Osteocyte (in vitro differentiated cells): ENCODE measurements around the gene MSMP. TPM values are rescaled to one million over a fixed set of nuclear protein-coding genes. Genes with fewer than 3 reads are reported as not detected.

ENCODE experiments used
- DNase-seq: peaks from one replicate; pipeline ENCODE4 v3.0.0; 2021; ENCODE audit warnings: mixed read lengths; ENCODE audit not compliant: unreplicated experiment; ENCODE audit errors: extremely low spot score
- H3K27ac Mint-ChIP-seq: one replicate; pipeline ENCODE4 v1.8.0; 2021; ENCODE audit warnings: mild to moderate bottlenecking, mixed read lengths; ENCODE audit not compliant: unreplicated experiment
- H3K27me3 Mint-ChIP-seq: one replicate; pipeline ENCODE4 v1.8.0; 2021; ENCODE audit warnings: mixed read lengths; ENCODE audit not compliant: unreplicated experiment
- H3K36me3 Mint-ChIP-seq: one replicate; pipeline ENCODE4 v1.8.0; 2021; ENCODE audit warnings: mixed read lengths; ENCODE audit not compliant: unreplicated experiment
- H3K4me1 Mint-ChIP-seq: one replicate; pipeline ENCODE4 v1.8.0; 2021; ENCODE audit warnings: mixed read lengths; ENCODE audit not compliant: unreplicated experiment
- H3K4me3 Mint-ChIP-seq: one replicate; pipeline ENCODE4 v1.8.0; 2021; ENCODE audit warnings: mild to moderate bottlenecking, moderate library complexity, mixed read lengths; ENCODE audit not compliant: unreplicated experiment
- H3K9me3 Mint-ChIP-seq: one replicate; pipeline ENCODE4 v1.8.0; 2021; ENCODE audit warnings: mixed read lengths; ENCODE audit not compliant: unreplicated experiment
- total RNA-seq: library from RNA; stranded (reverse); gene quantifications from 2 replicates; pipeline ENCODE4 v1.2.1, GENCODE V29; 2021
- TF ChIP-seq, protein P1 (sequence below): fragments of 200-600 bp; sonication (generic); IDR thresholded peaks from 2 replicates; pipeline ENCODE4 v1.5.0; 2021; ENCODE audit warnings: antibody characterized with exemption, mild to moderate bottlenecking, moderate library complexity

The MSMP gene
- total RNA-seq, 1 donor from 2014 or later: 0.56 TPM

DNA sequence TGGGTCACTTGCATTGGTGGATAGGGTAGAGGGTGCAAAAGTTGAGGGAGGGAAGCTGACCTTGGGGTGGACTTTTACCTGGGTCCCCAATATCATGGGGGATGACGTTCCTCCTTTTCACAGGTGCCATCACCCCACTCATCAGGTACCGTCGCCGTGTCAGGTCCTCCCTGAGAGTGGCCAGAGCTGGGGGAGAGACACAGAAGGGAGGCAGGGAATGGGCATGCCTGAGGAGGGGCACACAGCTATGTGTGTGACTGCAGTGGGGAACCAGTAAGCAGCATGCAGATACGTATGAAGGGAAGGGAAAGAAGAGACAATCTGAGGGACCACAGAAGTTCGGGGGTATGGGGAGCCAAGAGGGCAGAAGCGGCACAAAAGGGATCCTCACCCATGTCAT, 15.2 kb downstream of the MSMP start:
- H3K27ac Mint-ChIP-seq: no peak overlapping the region
- DNase-seq: no peak
- TF ChIP-seq, protein P1, sequence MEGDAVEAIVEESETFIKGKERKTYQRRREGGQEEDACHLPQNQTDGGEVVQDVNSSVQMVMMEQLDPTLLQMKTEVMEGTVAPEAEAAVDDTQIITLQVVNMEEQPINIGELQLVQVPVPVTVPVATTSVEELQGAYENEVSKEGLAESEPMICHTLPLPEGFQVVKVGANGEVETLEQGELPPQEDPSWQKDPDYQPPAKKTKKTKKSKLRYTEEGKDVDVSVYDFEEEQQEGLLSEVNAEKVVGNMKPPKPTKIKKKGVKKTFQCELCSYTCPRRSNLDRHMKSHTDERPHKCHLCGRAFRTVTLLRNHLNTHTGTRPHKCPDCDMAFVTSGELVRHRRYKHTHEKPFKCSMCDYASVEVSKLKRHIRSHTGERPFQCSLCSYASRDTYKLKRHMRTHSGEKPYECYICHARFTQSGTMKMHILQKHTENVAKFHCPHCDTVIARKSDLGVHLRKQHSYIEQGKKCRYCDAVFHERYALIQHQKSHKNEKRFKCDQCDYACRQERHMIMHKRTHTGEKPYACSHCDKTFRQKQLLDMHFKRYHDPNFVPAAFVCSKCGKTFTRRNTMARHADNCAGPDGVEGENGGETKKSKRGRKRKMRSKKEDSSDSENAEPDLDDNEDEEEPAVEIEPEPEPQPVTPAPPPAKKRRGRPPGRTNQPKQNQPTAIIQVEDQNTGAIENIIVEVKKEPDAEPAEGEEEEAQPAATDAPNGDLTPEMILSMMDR: no peak
- peaks cover 55% of the 10 kb centered on the region for H3K36me3 Mint-ChIP-seq
- no peak overlapping the region for H3K4me3 Mint-ChIP-seq
- peaks cover 18% of the 10 kb centered on the region for H3K4me1 Mint-ChIP-seq
- H3K27me3 Mint-ChIP-seq: no peaks in the 10 kb centered on the region
- no peaks in the 10 kb centered on the region for H3K9me3 Mint-ChIP-seq

DNA sequence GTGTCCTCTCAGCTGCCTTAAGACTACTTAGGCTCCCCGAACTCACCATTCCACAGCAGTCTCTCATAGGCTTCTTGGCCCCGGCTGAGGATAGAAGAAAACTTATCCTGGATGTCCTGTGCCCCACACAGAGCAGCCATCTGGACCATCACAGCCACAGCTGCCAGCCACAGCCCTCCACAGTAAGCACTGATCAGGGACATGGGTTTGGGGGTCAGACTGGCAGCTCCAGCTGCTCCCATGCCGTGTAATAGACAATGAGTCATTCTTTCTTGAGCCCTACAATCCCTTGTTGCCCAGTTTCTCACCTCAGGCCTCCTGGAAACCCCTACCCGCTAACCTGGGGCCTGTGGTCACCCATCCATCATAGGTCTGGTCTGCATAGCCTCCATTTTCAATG, 15.9 kb downstream of the MSMP start:
- no peak for DNase-seq
- Mint-ChIP-seq H3K4me3 (no peak overlapping the region), H3K9me3 (no peaks in the 10 kb centered on the region), H3K27ac (peak overlapping the region; percentile 38), H3K4me1 (peaks cover 25% of the 10 kb centered on the region), H3K27me3 (no peaks in the 10 kb centered on the region), H3K36me3 (peaks cover 47% of the 10 kb centered on the region)
- TF ChIP-seq, protein P1: no peak

DNA sequence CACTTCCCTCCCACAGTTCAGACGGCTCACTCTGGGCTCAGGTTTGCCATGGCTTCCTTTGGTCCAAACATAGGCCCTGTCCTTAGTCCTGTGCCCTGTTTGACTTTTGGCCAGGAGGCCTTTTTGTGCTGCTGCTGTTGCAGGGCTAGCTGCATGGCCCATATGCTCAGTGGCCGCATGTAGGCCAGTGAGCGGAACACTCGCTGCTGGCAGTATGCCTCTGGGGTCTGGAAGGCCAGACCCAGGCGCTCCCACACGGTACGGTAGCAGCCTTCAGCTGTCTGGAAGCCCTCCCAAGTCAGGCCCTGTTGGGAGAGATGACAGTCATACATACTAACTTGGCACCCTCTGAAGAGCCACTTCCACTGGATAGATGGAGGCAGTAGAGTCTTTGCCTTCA, 16.9 kb downstream of the MSMP start:
- no peak for DNase-seq
- H3K27me3 Mint-ChIP-seq: no peaks in the 10 kb centered on the region
- H3K4me3 Mint-ChIP-seq: no peak overlapping the region
- peaks cover 40% of the 10 kb centered on the region for H3K36me3 Mint-ChIP-seq
- H3K27ac Mint-ChIP-seq: peak overlapping the region; percentile 5
- no peaks in the 10 kb centered on the region for H3K9me3 Mint-ChIP-seq
- H3K4me1 Mint-ChIP-seq: peaks cover 29% of the 10 kb centered on the region
- TF ChIP-seq, protein P1: no peak

DNA sequence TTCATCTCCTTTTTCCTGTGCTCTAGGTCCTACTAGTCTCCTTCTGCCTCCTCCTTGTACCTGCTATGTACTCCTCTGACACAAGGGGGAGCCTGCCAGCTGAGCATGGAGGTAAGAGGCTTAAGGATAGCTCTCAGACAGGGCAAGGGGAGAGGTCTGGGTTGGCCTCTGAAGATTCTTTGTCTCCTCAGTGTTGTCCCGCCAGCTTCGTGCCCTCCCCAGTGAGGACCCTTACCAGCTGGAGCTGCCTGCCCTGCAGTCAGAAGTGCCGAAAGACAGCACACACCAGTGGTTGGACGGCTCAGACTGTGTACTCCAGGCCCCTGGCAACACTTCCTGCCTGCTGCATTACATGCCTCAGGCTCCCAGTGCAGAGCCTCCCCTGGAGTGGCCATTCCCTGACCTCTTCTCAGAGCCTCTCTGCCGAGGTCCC, 17.9 kb downstream of the MSMP start:
- H3K4me1 Mint-ChIP-seq: peaks cover 34% of the 10 kb centered on the region
- no peaks in the 10 kb centered on the region for H3K27me3 Mint-ChIP-seq
- H3K27ac Mint-ChIP-seq: peak overlapping the region; percentile 80
- no peak overlapping the region for H3K4me3 Mint-ChIP-seq
- peaks cover 36% of the 10 kb centered on the region for H3K36me3 Mint-ChIP-seq
- TF ChIP-seq, protein P1: peak; percentile 83
- H3K9me3 Mint-ChIP-seq: no peaks in the 10 kb centered on the region
- no peak for DNase-seq

DNA sequence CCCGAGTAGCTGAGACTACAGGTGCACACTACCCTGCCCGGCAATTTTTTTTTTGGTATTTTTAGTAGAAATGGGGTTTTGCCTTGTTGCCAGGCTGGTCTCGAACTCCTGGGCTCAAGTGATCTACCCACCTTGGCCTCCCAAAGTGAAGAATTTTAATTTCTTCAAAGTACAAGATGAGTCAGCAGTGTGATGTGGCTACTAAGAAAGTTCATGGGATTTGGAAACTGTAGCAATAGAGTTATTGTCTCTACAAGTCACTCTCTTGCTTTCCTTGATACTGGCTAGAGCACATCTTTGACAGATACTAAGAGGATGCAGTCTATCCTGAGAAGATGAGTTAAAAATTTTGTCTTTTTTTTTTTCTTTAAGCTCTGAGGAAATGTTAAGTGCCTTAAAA, 20.0 kb downstream of the MSMP start:
- Mint-ChIP-seq H3K9me3 (no peaks in the 10 kb centered on the region), H3K27ac (no peak overlapping the region)

More for the DNA sequence above, 20.0 kb downstream of the MSMP start:
- H3K4me3 Mint-ChIP-seq: no peak overlapping the region
- H3K27me3 Mint-ChIP-seq: no peaks in the 10 kb centered on the region
- peaks cover 33% of the 10 kb centered on the region for H3K36me3 Mint-ChIP-seq
- DNase-seq: no peak
- H3K4me1 Mint-ChIP-seq: peaks cover 36% of the 10 kb centered on the region
- TF ChIP-seq, protein P1: no peak
